ENCODE measurements around the gene P2RY8.

P2RY8 gene

GRCh38 chrX:1554469-1555210, 17.7 kb upstream of the P2RY8 start:
- peak overlapping the region; percentile 38 for H2AFZ ChIP-seq (ENCODE audit: low read length)
- no peaks in the 10 kb centered on the region for H3K79me2 ChIP-seq (ENCODE audit: low read length)
- H3K4me3 ChIP-seq (ENCODE audit: low read length), result peak overlapping the region; percentile 17; the same call in 1 of the 2 replicates
- TF ChIP-seq, protein P1, sequence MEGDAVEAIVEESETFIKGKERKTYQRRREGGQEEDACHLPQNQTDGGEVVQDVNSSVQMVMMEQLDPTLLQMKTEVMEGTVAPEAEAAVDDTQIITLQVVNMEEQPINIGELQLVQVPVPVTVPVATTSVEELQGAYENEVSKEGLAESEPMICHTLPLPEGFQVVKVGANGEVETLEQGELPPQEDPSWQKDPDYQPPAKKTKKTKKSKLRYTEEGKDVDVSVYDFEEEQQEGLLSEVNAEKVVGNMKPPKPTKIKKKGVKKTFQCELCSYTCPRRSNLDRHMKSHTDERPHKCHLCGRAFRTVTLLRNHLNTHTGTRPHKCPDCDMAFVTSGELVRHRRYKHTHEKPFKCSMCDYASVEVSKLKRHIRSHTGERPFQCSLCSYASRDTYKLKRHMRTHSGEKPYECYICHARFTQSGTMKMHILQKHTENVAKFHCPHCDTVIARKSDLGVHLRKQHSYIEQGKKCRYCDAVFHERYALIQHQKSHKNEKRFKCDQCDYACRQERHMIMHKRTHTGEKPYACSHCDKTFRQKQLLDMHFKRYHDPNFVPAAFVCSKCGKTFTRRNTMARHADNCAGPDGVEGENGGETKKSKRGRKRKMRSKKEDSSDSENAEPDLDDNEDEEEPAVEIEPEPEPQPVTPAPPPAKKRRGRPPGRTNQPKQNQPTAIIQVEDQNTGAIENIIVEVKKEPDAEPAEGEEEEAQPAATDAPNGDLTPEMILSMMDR (IDR thresholded peaks at IDR 0.05; ENCODE audit: low read length), result no peak
- TF ChIP-seq EZH2phosphoT487 (IDR thresholded peaks at IDR 0.05; ENCODE audit: low read length) (no peak), EZH2 (optimal IDR thresholded peaks at IDR 0.05; ENCODE audit: low read depth, low read length) (no peak)
- H3K9me3 ChIP-seq (replicated peaks; ENCODE audit: insufficient read depth, low read length), result no peaks in the 10 kb centered on the region
- H3K9ac ChIP-seq (ENCODE audit: low read length), result no peak overlapping the region
- DNase-seq, result no peak
- no peaks in the 10 kb centered on the region for H4K20me1 ChIP-seq (ENCODE audit: insufficient read depth, low read length)
- no peaks in the 10 kb centered on the region for H3F3A ChIP-seq (ENCODE audit: insufficient read depth, low read length)
- H3K9me2 ChIP-seq (replicated peaks; ENCODE audit: insufficient read depth, low read length), result no peaks in the 10 kb centered on the region
- H3K27me3 ChIP-seq (replicated peaks; ENCODE audit: insufficient read depth, low read length), result no peaks in the 10 kb centered on the region
- H3K4me2 ChIP-seq (ENCODE audit: low read depth, low read length), result peak overlapping the region; percentile 41; the same call in 1 of the 2 replicates
- no peak overlapping the region for H3K27ac ChIP-seq (ENCODE audit: low read length)
- no peaks in the 10 kb centered on the region for H3K4me1 ChIP-seq (ENCODE audit: low read length)
- no peaks in the 10 kb centered on the region for H3K36me3 ChIP-seq (replicated peaks; ENCODE audit: insufficient read depth, low read length)

- H3F3A ChIP-seq (ENCODE audit: insufficient read depth, low read length), result no peaks in the 10 kb centered on the region
- no peak overlapping the region for H3K9ac ChIP-seq (ENCODE audit: low read length)
- no peak for DNase-seq
- TF ChIP-seq EZH2 (optimal IDR thresholded peaks at IDR 0.05; ENCODE audit: low read depth, low read length), result no peak
- no peak for TF ChIP-seq EZH2phosphoT487 (IDR thresholded peaks at IDR 0.05; ENCODE audit: low read length)
- TF ChIP-seq, protein P1 (IDR thresholded peaks at IDR 0.05; ENCODE audit: low read length), result no peak
- H3K4me3 ChIP-seq (ENCODE audit: low read length), result no peak overlapping the region
- H3K27ac ChIP-seq (ENCODE audit: low read length), result no peak overlapping the region
- no peaks in the 10 kb centered on the region for H3K9me3 ChIP-seq (replicated peaks; ENCODE audit: insufficient read depth, low read length)
- H3K27me3 ChIP-seq (replicated peaks; ENCODE audit: insufficient read depth, low read length), result no peaks in the 10 kb centered on the region
- H3K36me3 ChIP-seq (replicated peaks; ENCODE audit: insufficient read depth, low read length), result no peaks in the 10 kb centered on the region
- no peaks in the 10 kb centered on the region for H3K4me1 ChIP-seq (ENCODE audit: low read length)
- H3K4me2 ChIP-seq (ENCODE audit: low read depth, low read length), result no peak overlapping the region
- H2AFZ ChIP-seq (ENCODE audit: low read length), result no peak overlapping the region
- H3K9me2 ChIP-seq (replicated peaks; ENCODE audit: insufficient read depth, low read length), result no peaks in the 10 kb centered on the region
- H3K79me2 ChIP-seq (ENCODE audit: low read length), result no peaks in the 10 kb centered on the region
- H4K20me1 ChIP-seq (ENCODE audit: insufficient read depth, low read length), result no peaks in the 10 kb centered on the region
Measured at GRCh38 chrX:1551959-1552546, 15.1 kb upstream of the P2RY8 start.

DNA sequence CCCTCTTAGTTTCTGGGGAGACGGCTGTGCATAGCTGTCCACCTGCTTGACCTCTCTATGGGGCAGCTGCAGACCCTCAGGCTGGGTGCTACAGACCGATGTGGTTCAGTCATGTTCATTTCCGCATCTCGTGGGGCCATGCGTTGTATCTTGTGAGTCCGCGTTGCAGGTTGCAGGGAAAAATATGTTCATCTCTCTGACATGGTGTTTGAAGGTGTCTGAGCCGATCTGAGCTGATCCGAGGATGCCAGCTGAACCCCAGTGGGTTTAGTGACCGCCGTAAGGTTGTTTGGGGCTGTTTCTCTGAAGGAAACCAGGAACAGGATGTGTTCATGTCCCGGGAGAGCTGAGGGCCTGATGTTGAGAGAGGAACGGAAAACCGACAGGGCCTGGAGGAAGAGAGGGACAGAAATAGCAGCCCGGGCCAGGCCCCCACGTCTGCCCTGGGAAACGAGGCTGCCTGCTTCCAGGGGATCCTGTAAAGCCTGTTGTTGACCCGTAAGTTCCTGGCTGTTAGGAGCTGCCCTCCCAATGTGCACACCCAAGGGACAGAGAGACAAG, 9.8 kb upstream of the P2RY8 start:
- no peaks in the 10 kb centered on the region for H3K27me3 ChIP-seq (replicated peaks; ENCODE audit: insufficient read depth, low read length)

More for the DNA sequence above, 9.8 kb upstream of the P2RY8 start:
- no peaks in the 10 kb centered on the region for H3F3A ChIP-seq (ENCODE audit: insufficient read depth, low read length)
- H4K20me1 ChIP-seq (ENCODE audit: insufficient read depth, low read length), result no peaks in the 10 kb centered on the region
- H3K79me2 ChIP-seq (ENCODE audit: low read length), result no peaks in the 10 kb centered on the region
- TF ChIP-seq EZH2phosphoT487 (IDR thresholded peaks at IDR 0.05; ENCODE audit: low read length), result no peak
- no peak for TF ChIP-seq EZH2 (optimal IDR thresholded peaks at IDR 0.05; ENCODE audit: low read depth, low read length)
- TF ChIP-seq, protein P1 (IDR thresholded peaks at IDR 0.05; ENCODE audit: low read length), result no peak
- no peak for DNase-seq
- no peak overlapping the region for H2AFZ ChIP-seq (ENCODE audit: low read length)
- no peaks in the 10 kb centered on the region for H3K4me1 ChIP-seq (ENCODE audit: low read length)
- H3K4me3 ChIP-seq (ENCODE audit: low read length), result no peak overlapping the region
- no peak overlapping the region for H3K27ac ChIP-seq (ENCODE audit: low read length)
- no peaks in the 10 kb centered on the region for H3K9me2 ChIP-seq (replicated peaks; ENCODE audit: insufficient read depth, low read length)
- no peak overlapping the region for H3K4me2 ChIP-seq (ENCODE audit: low read depth, low read length)
- no peaks in the 10 kb centered on the region for H3K36me3 ChIP-seq (replicated peaks; ENCODE audit: insufficient read depth, low read length)
- H3K9ac ChIP-seq (ENCODE audit: low read length), result no peak overlapping the region
- no peaks in the 10 kb centered on the region for H3K9me3 ChIP-seq (replicated peaks; ENCODE audit: insufficient read depth, low read length)

All from MM.1S (cell line).